Tibial nerve (tissue), 4 donors: ENCODE results near the gene CTNNA3. TPM values are rescaled to one million over a fixed set of nuclear protein-coding genes. Genes with fewer than 3 reads are reported as not detected.

Source experiments
- DNase-seq, 2 donors: peaks; one replicate each; pipeline ENCODE4 v3.0.0-alpha.2; 2019; ENCODE audit warnings: low spot score in 2 of 2
- H3K27ac ChIP-seq, 4 donors: fragments of 200-600 bp; sonication (generic) in 3 of 4; one replicate each; pipeline ENCODE4 v1.5.1; 2017 to 2019; ENCODE audit warnings: mild to moderate bottlenecking in 1 of 4
- H3K27me3 ChIP-seq, 2 donors: fragments of 200-600 bp; sonication (generic) in 1 of 2; one replicate each; pipeline versions ENCODE4 v1.5.1 to v1.6.0; 2017 to 2019
- H3K36me3 ChIP-seq, 3 donors: fragments of 200-600 bp; sonication (generic); one replicate each; pipeline ENCODE4 v1.5.1; 2018 to 2019
- H3K4me1 ChIP-seq, 4 donors: fragments of 200-600 bp; sonication (generic) in 3 of 4; one replicate each; pipeline ENCODE4 v1.5.1; 2017 to 2019
- H3K4me3 ChIP-seq, 4 donors: fragments of 200-600 bp; sonication (generic) in 3 of 4; one replicate each; pipeline ENCODE4 v1.5.1; 2017 to 2019; ENCODE audit warnings: mild to moderate bottlenecking in 1 of 4, moderate library complexity in 1 of 4
- H3K9me3 ChIP-seq, 4 donors: fragments of 200-600 bp; sonication (generic) in 3 of 4; one replicate each; pipeline ENCODE4 v1.5.1; 2017 to 2019
- CTCF ChIP-seq, 5 experiments: fragments of 200-600 bp in 3 of 5; fragments of 450-650 bp in 2 of 5; sonication (generic) in 3 of 5; IDR thresholded peaks; one replicate each; pipeline ENCODE4 v1.5.1; 2016 to 2019; ENCODE audit warnings: antibody characterized with exemption in 5 of 5, mild to moderate bottlenecking in 3 of 5, moderate library complexity in 2 of 5
- EP300 ChIP-seq, 2 donors: sonication (generic); formaldehyde crosslinking; IDR thresholded peaks; one replicate each; pipeline ENCODE4 v1.6.1; 2017; ENCODE audit warnings: antibody characterized with exemption in 2 of 2, mild to moderate bottlenecking in 1 of 2
- POLR2A ChIP-seq, 2 donors: fragments of 450-650 bp; IDR thresholded peaks; one replicate each; pipeline ENCODE4 v1.6.1; 2017; ENCODE audit warnings: antibody characterized with exemption in 2 of 2, mild to moderate bottlenecking in 2 of 2, moderate library complexity in 2 of 2
- WGBS, 2 donors: methylation state at CpG; one replicate each; pipeline ENCODE4 v1.1.5; 2018; 5-methylcytosine and 5-hydroxymethylcytosine counted together
- total RNA-seq, 4 donors: library from RNA; depleted of rRNA; stranded (reverse); fragments of >200 nt; gene quantifications; one replicate each; pipeline ENCODE4 v1.1.0, GENCODE V29; 2016

Gene CTNNA3
- total RNA-seq, 4 donors from 2014 or later: 15.9 to 36.1 (median 23.1) TPM

GRCh38 chr10:66773472-66773817 is 922.5 kb downstream of the CTNNA3 start:
- no peak for DNase-seq
- H3K9me3 ChIP-seq: no peaks in the 10 kb centered on the region
- H3K4me3 ChIP-seq: no peak overlapping the region
- H3K4me1 ChIP-seq: no peaks in the 10 kb centered on the region
- no peaks in the 10 kb centered on the region for H3K36me3 ChIP-seq
- 91 to 92% methylated on average over 6 to 7 of the region's 7 CpGs for WGBS, 2 donors
- no peaks in the 10 kb centered on the region for H3K27me3 ChIP-seq
- no peak for TF ChIP-seq CTCF (IDR thresholded peaks at IDR 0.05)
- TF ChIP-seq EP300 (IDR thresholded peaks at IDR 0.05): no peak
- no peak for TF ChIP-seq POLR2A (IDR thresholded peaks at IDR 0.05)
- no peak overlapping the region for H3K27ac ChIP-seq

GRCh38 chr10:66772548-66773471 is 923.2 kb downstream of the CTNNA3 start:
- Histone ChIP-seq H3K4me1 (no peaks in the 10 kb centered on the region), H3K36me3 (no peaks in the 10 kb centered on the region), H3K27ac (no peak overlapping the region), H3K4me3 (no peak overlapping the region), H3K9me3 (no peaks in the 10 kb centered on the region), H3K27me3 (no peaks in the 10 kb centered on the region)
- TF ChIP-seq POLR2A (IDR thresholded peaks at IDR 0.05) (no peak), EP300 (IDR thresholded peaks at IDR 0.05) (no peak), CTCF (IDR thresholded peaks at IDR 0.05) (no peak)
- 76 to 78% methylated on average over 4 of the region's 4 CpGs for WGBS, 2 donors
- no peak for DNase-seq

- no peak for TF ChIP-seq EP300 (IDR thresholded peaks at IDR 0.05)
- no peak for TF ChIP-seq POLR2A (IDR thresholded peaks at IDR 0.05)
- TF ChIP-seq CTCF (IDR thresholded peaks at IDR 0.05): no peak
- Histone ChIP-seq H3K4me3 (no peak overlapping the region), H3K36me3 (no peaks in the 10 kb centered on the region), H3K27me3 (no peaks in the 10 kb centered on the region), H3K4me1 (no peaks in the 10 kb centered on the region), H3K9me3 (no peaks in the 10 kb centered on the region), H3K27ac (no peak overlapping the region)
- DNase-seq: no peak
- WGBS, 2 donors: 18 to 36% methylated on average over 2 of the region's 2 CpGs
Observed at GRCh38 chr10:66767707-66768106, 928.3 kb downstream of the CTNNA3 start.

- Histone ChIP-seq H3K36me3 (no peaks in the 10 kb centered on the region), H3K9me3 (no peaks in the 10 kb centered on the region), H3K4me1 (no peaks in the 10 kb centered on the region), H3K27ac (no peak overlapping the region), H3K27me3 (no peaks in the 10 kb centered on the region), H3K4me3 (no peak overlapping the region)
- 73 to 85% methylated on average over 4 of the region's 4 CpGs for WGBS, 2 donors
- DNase-seq: no peak
- TF ChIP-seq CTCF (IDR thresholded peaks at IDR 0.05) (no peak), POLR2A (IDR thresholded peaks at IDR 0.05) (no peak), EP300 (IDR thresholded peaks at IDR 0.05) (no peak)
Observed at GRCh38 chr10:66762218-66762729, 933.7 kb downstream of the CTNNA3 start.

- H3K9me3 ChIP-seq: no peaks in the 10 kb centered on the region
- H3K27me3 ChIP-seq: no peaks in the 10 kb centered on the region
- H3K27ac ChIP-seq: no peak overlapping the region
- no peak for DNase-seq
- 92 to 95% methylated on average over 1 of the region's 1 CpG for WGBS, 2 donors
- H3K36me3 ChIP-seq: no peaks in the 10 kb centered on the region
- no peak for TF ChIP-seq EP300 (IDR thresholded peaks at IDR 0.05)
- TF ChIP-seq POLR2A (IDR thresholded peaks at IDR 0.05): no peak
- TF ChIP-seq CTCF (IDR thresholded peaks at IDR 0.05): no peak
- no peak overlapping the region for H3K4me3 ChIP-seq
- no peaks in the 10 kb centered on the region for H3K4me1 ChIP-seq
Observed at GRCh38 chr10:66760941-66761340, 935.1 kb downstream of the CTNNA3 start.
